Spleen (tissue), 11 donors: Measurements from ENCODE around the gene DHFR2. TPM values are rescaled to one million over a fixed set of nuclear protein-coding genes. Genes with fewer than 3 reads are reported as not detected.
A peak's percentile ranks its signal among the peaks of the same experiment; 100 is the strongest.

Experiments used
- DNase-seq: peaks from one replicate; pipeline ENCODE4 v3.0.0-alpha.2; 2020
- H3K27ac ChIP-seq, 8 donors: fragments of 200-600 bp; sonication (generic) in 7 of 8; 1 replicate in 4 of 8; 2 replicates in 4 of 8; pipeline versions ENCODE4 v1.5.0 to v1.8.0; 2016 to 2021; ENCODE audit warnings: inconsistent platforms in 4 of 8, mild to moderate bottlenecking in 4 of 8, moderate library complexity in 1 of 8
- H3K27me3 ChIP-seq, 7 donors: fragments of 200-600 bp; sonication (generic) in 6 of 7; replicated peaks in 1 of 7; 1 replicate in 4 of 7; 2 replicates in 3 of 7; pipeline versions ENCODE4 v1.5.0 to v1.8.0; 2016 to 2021; ENCODE audit warnings: inconsistent platforms in 3 of 7, mild to moderate bottlenecking in 1 of 7
- H3K36me3 ChIP-seq, 6 donors: fragments of 200-600 bp; sonication (generic) in 5 of 6; 1 replicate in 4 of 6; 2 replicates in 2 of 6; pipeline versions ENCODE4 v1.5.0 to v1.8.0; 2016 to 2021; ENCODE audit warnings: inconsistent platforms in 2 of 6
- H3K4me1 ChIP-seq, 6 donors: fragments of 200-600 bp; sonication (generic) in 5 of 6; 1 replicate in 3 of 6; 2 replicates in 3 of 6; pipeline versions ENCODE4 v1.5.0 to v1.8.0; 2016 to 2021; ENCODE audit warnings: inconsistent platforms in 3 of 6
- H3K4me3 ChIP-seq, 8 donors: fragments of 200-600 bp; sonication (generic) in 7 of 8; 1 replicate in 4 of 8; 2 replicates in 4 of 8; pipeline versions ENCODE4 v1.5.0 to v1.8.0; 2016 to 2021; ENCODE audit warnings: inconsistent platforms in 4 of 8, mild to moderate bottlenecking in 4 of 8, moderate library complexity in 2 of 8
- H3K9me3 ChIP-seq, 8 donors: fragments of 200-600 bp; sonication (generic) in 7 of 8; 1 replicate in 4 of 8; 2 replicates in 4 of 8; pipeline versions ENCODE4 v1.5.0 to v1.8.0; 2016 to 2021; ENCODE audit warnings: inconsistent platforms in 4 of 8
- POLR2A ChIP-seq, 3 donors: fragments of 450-650 bp; IDR thresholded peaks; one replicate each; pipeline ENCODE4 v1.5.1; 2017; ENCODE audit warnings: antibody characterized with exemption in 3 of 3, mild to moderate bottlenecking in 1 of 3
- POLR2AphosphoS5 ChIP-seq, 3 donors: sonication (generic); formaldehyde crosslinking; IDR thresholded peaks; one replicate each; pipeline ENCODE4 v1.5.1; 2017; ENCODE audit warnings: antibody characterized with exemption in 3 of 3
- WGBS, 5 donors: extraction: QIAGEN DNeasy Blood & Tissue Kit in 3 of 5; methylation state at CpG; one replicate each; pipeline versions ENCODE4 v1.1.5 to v1.1.7; 2013 to 2018; 5-methylcytosine and 5-hydroxymethylcytosine counted together
- intact Hi-C: fragments of 100-400 bp; cut with DNase I; formaldehyde crosslinking; loops from one replicate; pipeline ENCODE4 v1.15.0; 2023; ENCODE audit warnings: low total_unique reads
- polyA plus RNA-seq, 3 donors: library from polyadenylated mRNA; stranded (reverse); fragments of 200-250 nt; gene quantifications; one replicate each; pipeline ENCODE4 v1.2.1, GENCODE V29; 2013
- total RNA-seq, 7 donors: library from RNA; depleted of rRNA in 3 of 7; stranded (reverse); fragments of >200 nt in 3 of 7; fragmentation: NEBNext Ultra II Directional in 4 of 7; extraction: Animal tissue kit (Norgen Biotek cat#: 25700) in 4 of 7; gene quantifications; one replicate each; pipeline versions ENCODE4 v1.1.0 to v1.2.1, GENCODE V29; 2016 to 2021
- TF ChIP-seq, protein P1 (sequence below), 11 experiments: fragments of 200-600 bp in 7 of 11; fragments of 450-650 bp in 4 of 11; sonication (generic) in 4 of 11; IDR thresholded peaks in 8 of 11; conservative IDR thresholded peaks in 3 of 11; 1 replicate in 7 of 11; 2 replicates in 4 of 11; pipeline versions ENCODE4 v1.4.0 to v1.8.0; 2016 to 2021; ENCODE audit warnings: antibody characterized with exemption in 11 of 11, inconsistent platforms in 4 of 11, mild to moderate bottlenecking in 1 of 11
- donor health status: healthy with polysubstance abuse.
- donor health status: DM: no; HTN: no; CAD: no; lungs with moderate emphysema.
- donor health status: DM: no; HTN: no; CAD: no.
- donor health status: Bipolar disorder and iron deficiency.
- donor health status: healthy.
- donor health status: DM: no; HTN: no; CAD: no.
- donor health status: DM: yes; HTN: yes; CAD: no.

Gene DHFR2
- total and polyA plus RNA-seq, 10 donors: 1.7 to 9.6 (median 5.4) TPM

- 57 to 71% (median 65%) methylated on average over 6 of the region's 6 CpGs for WGBS, 5 donors
- DNase-seq: no peak
- H3K9me3 ChIP-seq: no peaks in the 10 kb centered on the region
- TF ChIP-seq, protein P1, sequence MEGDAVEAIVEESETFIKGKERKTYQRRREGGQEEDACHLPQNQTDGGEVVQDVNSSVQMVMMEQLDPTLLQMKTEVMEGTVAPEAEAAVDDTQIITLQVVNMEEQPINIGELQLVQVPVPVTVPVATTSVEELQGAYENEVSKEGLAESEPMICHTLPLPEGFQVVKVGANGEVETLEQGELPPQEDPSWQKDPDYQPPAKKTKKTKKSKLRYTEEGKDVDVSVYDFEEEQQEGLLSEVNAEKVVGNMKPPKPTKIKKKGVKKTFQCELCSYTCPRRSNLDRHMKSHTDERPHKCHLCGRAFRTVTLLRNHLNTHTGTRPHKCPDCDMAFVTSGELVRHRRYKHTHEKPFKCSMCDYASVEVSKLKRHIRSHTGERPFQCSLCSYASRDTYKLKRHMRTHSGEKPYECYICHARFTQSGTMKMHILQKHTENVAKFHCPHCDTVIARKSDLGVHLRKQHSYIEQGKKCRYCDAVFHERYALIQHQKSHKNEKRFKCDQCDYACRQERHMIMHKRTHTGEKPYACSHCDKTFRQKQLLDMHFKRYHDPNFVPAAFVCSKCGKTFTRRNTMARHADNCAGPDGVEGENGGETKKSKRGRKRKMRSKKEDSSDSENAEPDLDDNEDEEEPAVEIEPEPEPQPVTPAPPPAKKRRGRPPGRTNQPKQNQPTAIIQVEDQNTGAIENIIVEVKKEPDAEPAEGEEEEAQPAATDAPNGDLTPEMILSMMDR (IDR thresholded peaks at IDR 0.05 in 8 of 11, conservative IDR thresholded peaks at IDR 0.05 in 3 of 11): no peak
- TF ChIP-seq POLR2A (IDR thresholded peaks at IDR 0.05) (no peak), POLR2AphosphoS5 (IDR thresholded peaks at IDR 0.05) (no peak)
- peak overlapping the region; percentile 93 to 98 (median 97) for H3K27ac ChIP-seq
- intact Hi-C loops: loop anchor here (10.0 kb wide), 1 partner anchor 60 kb away; no protein-coding TSS in a partner anchor
- H3K36me3 ChIP-seq: peaks cover 0 to 33% (median 11%) of the 10 kb centered on the region in 6 donors
- H3K27me3 ChIP-seq: no peaks in the 10 kb centered on the region
- peak overlapping the region in 5 of 8 donors; percentile 60 to 88 (median 65) for H3K4me3 ChIP-seq
- H3K4me1 ChIP-seq: peaks cover 25 to 70% (median 49%) of the 10 kb centered on the region in 6 donors
These were observed 1.6 kb upstream of the DHFR2 start for GRCh38 chr3:94064243-94064860.

DNA sequence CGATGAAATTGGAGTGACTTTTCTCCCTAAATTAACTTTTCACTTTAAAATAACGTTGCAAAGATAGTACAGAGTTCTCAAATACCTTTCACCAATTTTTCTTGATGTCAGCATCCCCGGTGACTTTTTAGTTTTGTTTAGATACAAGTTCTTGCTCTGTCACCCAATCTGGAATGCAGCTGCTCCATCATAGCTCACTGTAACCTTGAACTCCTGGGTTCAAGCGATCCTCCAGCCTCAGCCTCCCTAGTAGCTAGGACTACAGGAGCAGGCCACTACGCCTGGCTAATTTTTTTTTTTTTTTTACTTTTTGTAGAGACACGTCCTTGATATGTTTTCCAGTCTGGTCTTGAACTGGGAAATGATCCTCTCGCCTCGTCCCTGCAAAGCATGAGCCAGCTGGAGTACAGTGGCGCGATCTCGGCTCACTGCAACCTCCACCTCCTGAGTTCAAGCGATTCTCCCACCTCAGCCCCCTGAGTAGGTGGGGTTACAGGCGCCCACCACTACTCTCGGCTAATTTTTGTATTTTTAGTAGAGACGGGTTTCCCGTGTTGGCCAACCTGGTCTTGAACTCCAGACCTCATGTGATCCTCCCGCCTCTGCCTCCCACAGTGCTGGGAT, 892 bp upstream of the DHFR2 start:
- intact Hi-C loops: loop anchor here (10.0 kb wide), 1 partner anchor 59 kb away; no protein-coding TSS in a partner anchor
- TF ChIP-seq POLR2AphosphoS5 (IDR thresholded peaks at IDR 0.05): no peak
- TF ChIP-seq POLR2A (IDR thresholded peaks at IDR 0.05): no peak
- TF ChIP-seq, protein P1 (IDR thresholded peaks at IDR 0.05 in 8 of 11, conservative IDR thresholded peaks at IDR 0.05 in 3 of 11): no peak
- 41 to 53% (median 45%) methylated on average over 17 of the region's 17 CpGs for WGBS, 5 donors
- Histone ChIP-seq H3K36me3 (peaks cover 0 to 39% (median 12%) of the 10 kb centered on the region in 6 donors), H3K27ac (peak overlapping the region; percentile 93 to 98 (median 97)), H3K4me1 (peaks cover 25 to 64% (median 43%) of the 10 kb centered on the region in 6 donors), H3K4me3 (peak overlapping the region; percentile 59 to 88 (median 65)), H3K27me3 (no peaks in the 10 kb centered on the region), H3K9me3 (no peaks in the 10 kb centered on the region)
- no peak for DNase-seq

DNA sequence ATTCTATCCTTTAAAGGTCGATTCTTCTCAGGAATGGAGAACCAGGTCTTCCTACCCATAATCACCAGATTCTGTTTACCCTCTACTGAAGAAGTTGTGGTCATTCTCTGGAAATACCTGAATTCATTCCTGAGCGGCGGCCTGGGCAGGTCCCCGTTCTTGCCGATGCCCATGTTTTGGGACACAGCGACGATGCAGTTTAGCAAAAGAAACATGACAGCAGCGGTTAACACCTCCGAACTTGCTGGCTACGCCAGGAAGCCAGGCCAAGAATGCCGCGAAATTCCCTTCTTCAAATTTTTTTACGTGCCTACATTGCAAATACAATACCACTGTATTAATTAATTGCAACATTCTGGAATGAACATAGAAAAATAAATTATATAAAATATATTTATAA, 1.4 kb downstream of the DHFR2 start:
- WGBS, 5 donors: 97 to 99% (median 97%) methylated on average over 13 of the region's 13 CpGs
- Histone ChIP-seq H3K4me3 (no peak overlapping the region), H3K9me3 (no peaks in the 10 kb centered on the region), H3K27ac (no peak overlapping the region), H3K4me1 (peaks cover 25 to 43% (median 37%) of the 10 kb centered on the region in 6 donors), H3K36me3 (peaks cover 0 to 19% (median 6%) of the 10 kb centered on the region in 6 donors), H3K27me3 (no peaks in the 10 kb centered on the region)
- intact Hi-C loops: loop anchor here (10.0 kb wide), 1 partner anchor 56 kb away; no protein-coding TSS in a partner anchor
- DNase-seq: no peak
- TF ChIP-seq, protein P1 (IDR thresholded peaks at IDR 0.05 in 8 of 11, conservative IDR thresholded peaks at IDR 0.05 in 3 of 11): no peak
- TF ChIP-seq POLR2A (IDR thresholded peaks at IDR 0.05) (no peak), POLR2AphosphoS5 (IDR thresholded peaks at IDR 0.05) (no peak)

- no peaks in the 10 kb centered on the region for H3K27me3 ChIP-seq
- no peak for TF ChIP-seq POLR2A (IDR thresholded peaks at IDR 0.05)
- no peak for TF ChIP-seq POLR2AphosphoS5 (IDR thresholded peaks at IDR 0.05)
- TF ChIP-seq, protein P1 (IDR thresholded peaks at IDR 0.05 in 8 of 11, conservative IDR thresholded peaks at IDR 0.05 in 3 of 11): no peak
- no peak overlapping the region for H3K4me3 ChIP-seq
- peaks cover 0 to 12% (median 0%) of the 10 kb centered on the region in 6 donors for H3K36me3 ChIP-seq
- no peaks in the 10 kb centered on the region for H3K9me3 ChIP-seq
- H3K27ac ChIP-seq: no peak overlapping the region
- intact Hi-C loops: no loop called here
- DNase-seq: no peak
- no peaks in the 10 kb centered on the region for H3K4me1 ChIP-seq
These were observed 12.2 kb downstream of the DHFR2 start for GRCh38 chr3:94050546-94050945.
